K562 (cell line): Measurements from ENCODE around the gene OR2F1. TPM values are rescaled to one million over a fixed set of nuclear protein-coding genes. Genes with fewer than 3 reads are reported as not detected.

Experiments
- ATAC-seq: fragments of 200-7000 bp; cut with Tn5 transposase; 3 replicates; pipeline ENCODE4 v1.9.1; 2020; ENCODE audit warnings: moderate library complexity
- BruUV-seq: library from RNA; stranded (reverse); fragments of 400-500 nt; replicated peaks from 2 replicates; lab custom pipeline; 2021; lab: Mats Ljungman, UMichigan
- CTCF ChIA-PET: fragments of 300-600 bp; formaldehyde crosslinking; extraction: SDS; loops from one replicate; lab custom pipeline; 2021; ENCODE audit warnings: low intra/inter-chr PET ratio; lab: Yijun Ruan, JAX
- POLR2A ChIA-PET: fragments of 300-600, 350-650 bp; sonication (Branson Sonifier 250); formaldehyde crosslinking; extraction: SDS; loops from one replicate; lab custom pipeline; 2021; ENCODE audit warnings: antibody characterized with exemption, inconsistent platforms; lab: Yijun Ruan, JAX
- DNase-seq, 4 experiments: peaks; one replicate each; pipeline versions ENCODE4 v3.0.0 to v3.0.0-alpha.2; 2011 to 2018; ENCODE audit warnings: low spot score in 3 of 4, mixed read lengths in 3 of 4; ENCODE audit errors: extremely low read depth in 1 of 4
- FAIRE-seq: peaks from 2 replicates; lab custom pipeline; 2011; peaks lifted over from hg19 to GRCh38; lab: Jason Lieb, UNC
- H2AFZ ChIP-seq: 2 replicates; pipeline ENCODE4 v1.6.0; 2011; ENCODE audit warnings: low read depth, low read length, control low read depth, inconsistent platforms
- H3K27ac ChIP-seq: fragments of 200-600 bp; 3 replicates; pipeline ENCODE4 v1.8.0; 2011; ENCODE audit warnings: low read depth, mild to moderate bottlenecking, control low read depth, inconsistent platforms, low read length, moderate library complexity, mixed read lengths; ENCODE audit errors: extremely low read depth
- H3K27me3 ChIP-seq, 2 experiments: fragments of 300-600 bp in 1 of 2; 2 replicates in 1 of 2; 3 replicates in 1 of 2; pipeline versions ENCODE4 v1.6.0 to v1.8.0; 2011; ENCODE audit warnings: inconsistent platforms in 2 of 2, low read length in 2 of 2, mild to moderate bottlenecking in 1 of 2, mixed read lengths in 1 of 2, moderate library complexity in 1 of 2; ENCODE audit not compliant: control insufficient read depth in 2 of 2, insufficient read depth in 2 of 2
- H3K36me3 ChIP-seq: fragments of 300-600 bp; 3 replicates; pipeline ENCODE4 v1.8.0; 2011; ENCODE audit warnings: mild to moderate bottlenecking, low read length, inconsistent platforms; ENCODE audit not compliant: control insufficient read depth, insufficient read depth
- H3K4me1 ChIP-seq, 2 experiments: fragments of 200-600 bp in 1 of 2; replicated peaks in 1 of 2; 2 replicates in 1 of 2; 3 replicates in 1 of 2; pipeline versions ENCODE4 v1.5.1 to v1.8.0; 2011; ENCODE audit warnings: inconsistent platforms in 2 of 2, low read length in 2 of 2, mild to moderate bottlenecking in 1 of 2, mixed read lengths in 1 of 2, moderate library complexity in 1 of 2; ENCODE audit not compliant: control insufficient read depth in 2 of 2, insufficient read depth in 2 of 2
- H3K4me2 ChIP-seq: 2 replicates; pipeline ENCODE4 v1.6.1; 2011; ENCODE audit warnings: low read length, control low read depth, inconsistent platforms, mixed read lengths; ENCODE audit not compliant: insufficient read depth
- H3K4me3 ChIP-seq: fragments of 200-600 bp; sonication (generic), shearing (Covaris generic); 2 replicates; pipeline ENCODE4 v1.5.1; 2016; ENCODE audit warnings: control low read depth, inconsistent platforms
- H3K79me2 ChIP-seq: fragments of 200-600 bp; 3 replicates; pipeline ENCODE4 v1.8.0; 2011; ENCODE audit warnings: low read length, inconsistent platforms; ENCODE audit not compliant: control insufficient read depth, insufficient read depth
- H3K9ac ChIP-seq, 2 experiments: 2 replicates each; pipeline versions ENCODE4 v1.6.0 to v1.6.1; 2011; ENCODE audit warnings: low read depth in 2 of 2, low read length in 2 of 2, control low read depth in 1 of 2, inconsistent platforms in 1 of 2, mild to moderate bottlenecking in 1 of 2, mixed read lengths in 1 of 2; ENCODE audit not compliant: insufficient read depth in 1 of 2
- H3K9me1 ChIP-seq: one replicate; pipeline ENCODE4 v1.6.0; 2011; ENCODE audit warnings: inconsistent platforms, mild to moderate bottlenecking, low read length, moderate library complexity; ENCODE audit not compliant: control insufficient read depth, insufficient read depth
- H3K9me3 ChIP-seq: replicated peaks from 2 replicates; pipeline ENCODE4 v1.5.1; 2011; ENCODE audit warnings: low read depth, low read length, inconsistent platforms; ENCODE audit not compliant: control insufficient read depth, insufficient read depth
- H4K20me1 ChIP-seq: replicated peaks from 2 replicates; pipeline ENCODE4 v1.6.1; 2011; ENCODE audit warnings: low read length, inconsistent platforms, mixed read lengths; ENCODE audit not compliant: control insufficient read depth, insufficient read depth
- HNRNPK ChIP-seq: fragments of 200-400 bp; formaldehyde crosslinking; IDR thresholded peaks from one replicate; pipeline ENCODE4 v1.6.1; 2018; ENCODE audit warnings: mild to moderate bottlenecking, low read depth, low read length; ENCODE audit not compliant: poor library complexity, severe bottlenecking
- NFIC ChIP-seq: fragments of 450-650 bp; IDR thresholded peaks from 2 replicates; pipeline ENCODE4 v1.6.1; 2017; ENCODE audit warnings: mild to moderate bottlenecking, inconsistent platforms
- OTX1 ChIP-seq: fragments of 450-650 bp; formaldehyde crosslinking; IDR thresholded peaks from 2 replicates; pipeline ENCODE4 v1.4.0; 2022; ENCODE audit warnings: mild to moderate bottlenecking
- RBM17 ChIP-seq: fragments of 200-400 bp; formaldehyde crosslinking; IDR thresholded peaks from 2 replicates; pipeline ENCODE4 v1.6.1; 2017; ENCODE audit warnings: low read depth, mild to moderate bottlenecking, low read length, borderline replicate concordance
- WGBS: fragments of 100-300 bp; shearing (Covaris generic); methylation state at CpG from one replicate; pipeline ENCODE4 v1.1.6; 2016; ENCODE audit warnings: low coverage, mixed read lengths; ENCODE audit not compliant: insufficient coverage; ENCODE audit errors: missing lambda C conversion rate; 5-methylcytosine and 5-hydroxymethylcytosine counted together
- in situ Hi-C: fragments of 300-500 bp; cut with MboI; formaldehyde crosslinking; loops from 4 replicates; pipeline ENCODE4 v1.15.0; 2018; ENCODE audit warnings: inconsistent platforms, mixed read lengths
- intact Hi-C: fragments of 100-400 bp; cut with micrococcal nuclease; formaldehyde crosslinking; loops from 2 replicates; pipeline ENCODE4 v1.14.2; 2022
- polyA plus RNA-seq, 8 experiments: library from polyadenylated mRNA; depleted of rRNA in 4 of 8; stranded (reverse) in 5 of 8; unstranded in 3 of 8; fragments of >200 nt; fragmentation: Nextera tagmentation in 2 of 8; fragmentation: Illumina TruSeq in 1 of 8; extraction: Ambion mirVana in 2 of 8; extraction: Trizol in 1 of 8; gene quantifications; 2 replicates each; pipeline versions ENCODE4 v1.2.1 to v1.2.3, GENCODE V29; 2011 to 2014; ENCODE audit warnings: inconsistent platforms in 1 of 8, missing spikeins in 1 of 8
- total RNA-seq, 7 experiments: library from RNA; depleted of rRNA in 6 of 7; stranded (reverse); fragments of >200 nt in 6 of 7; fragmentation: Illumina TruSeq in 2 of 7; extraction: Trizol in 2 of 7; gene quantifications; 2 replicates each; pipeline versions ENCODE4 v1.2.1 to v1.2.3, GENCODE V29; 2011 to 2021; ENCODE audit warnings: low replicate concordance in 1 of 7

Gene OR2F1
- total and polyA plus RNA-seq, 9 of the 15 experiments (the other 6 are each of a cell fraction or from before 2014, with no cell fraction given), result not detected

DNA sequence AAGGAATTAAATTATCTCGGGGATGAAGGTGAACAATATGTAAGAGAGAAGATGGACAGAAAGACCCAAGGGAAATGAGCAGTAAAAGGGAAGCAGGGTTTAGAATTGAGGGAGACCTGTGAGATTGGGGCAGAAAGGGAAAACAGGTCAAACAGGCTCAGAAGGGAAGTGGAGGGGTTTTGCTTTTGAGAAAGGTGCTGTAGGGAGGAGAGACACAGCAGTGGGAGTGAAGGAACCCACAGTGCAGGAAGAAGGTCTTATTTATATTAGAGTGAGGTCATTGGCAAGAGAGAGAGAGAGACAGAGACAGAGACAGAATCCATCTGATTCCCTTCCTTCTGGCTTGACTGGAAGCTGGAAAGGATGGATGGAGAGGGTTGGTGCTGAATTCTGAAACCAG is 49.1 kb upstream of the OR2F1 start:
- H2AFZ ChIP-seq, result peak overlapping the region; percentile 55
- CTCF ChIA-PET, result no interaction called here
- peak; percentile 52; the same call in 1 of the 2 replicates for TF ChIP-seq OTX1 (CRISPR knock-in tag)
- TF ChIP-seq HNRNPK, result no peak
- TF ChIP-seq, all 486 proteins: peak for 1
- Histone ChIP-seq H3K36me3 (no peaks in the 10 kb centered on the region), H3K9ac (no peak overlapping the region), H3K9me3 (no peaks in the 10 kb centered on the region), H4K20me1 (no peaks in the 10 kb centered on the region), H3K27ac (no peak overlapping the region), H3K4me2 (no peak overlapping the region), H3K4me3 (no peak overlapping the region), H3K4me1 (peaks cover under 1 to 10% of the 10 kb centered on the region in 2 experiments), H3K9me1 (no peaks in the 10 kb centered on the region), H3K79me2 (peaks cover 12% of the 10 kb centered on the region), H3K27me3 (peaks cover 6 to 8% of the 10 kb centered on the region in 2 experiments; a peak in 4 of 5 replicates)
- FAIRE-seq (no peak), DNase-seq (no peak), ATAC-seq (no peak)
- intact Hi-C loops (loop anchor here (10.0 kb wide), 1 partner anchor 499 kb away; the partner anchor contains the start of gene NOBOX), in situ Hi-C loops (no loop called here)
- no TSS peak for BruUV-seq
- POLR2A ChIA-PET, result interaction anchor here (0.6 to 0.7 kb wide), 2 partner anchors 13 to 599 kb away, joined by 3 to 4 read pairs; no protein-coding TSS in a partner anchor
- 6% methylated on average over 1 of the region's 1 CpG for WGBS

- Histone ChIP-seq H4K20me1 (no peaks in the 10 kb centered on the region), H3K36me3 (no peaks in the 10 kb centered on the region), H3K4me2 (no peak overlapping the region), H3K9me3 (no peaks in the 10 kb centered on the region)
- intact Hi-C loops, result loop anchor here (10.0 kb wide), 1 partner anchor 499 kb away; the partner anchor contains the start of gene NOBOX
- POLR2A ChIA-PET, result interaction anchor here (0.6 to 0.7 kb wide), 3 partner anchors 12 to 939 kb away, joined by 3 to 4 read pairs (median 3); no protein-coding TSS in a partner anchor
- BruUV-seq, result no TSS peak
- FAIRE-seq (no peak), ATAC-seq (no peak)
- WGBS, result 10% methylated on average over 9 of the region's 9 CpGs
- CTCF ChIA-PET, result no interaction called here
- TF ChIP-seq NFIC (peak; percentile 67), RBM17 (no peak)
- TF ChIP-seq, all 486 proteins: peak for 1
- H3K9ac ChIP-seq, result no peak overlapping the region
- no peak overlapping the region for H3K27ac ChIP-seq
- no peaks in the 10 kb centered on the region for H3K9me1 ChIP-seq
- in situ Hi-C loops, result no loop called here
- H2AFZ ChIP-seq, result peak overlapping the region; percentile 55; the same call in 1 of the 2 replicates
- peaks cover 6 to 8% of the 10 kb centered on the region in 2 experiments; a peak in 4 of 5 replicates for H3K27me3 ChIP-seq
- H3K4me1 ChIP-seq, result peaks cover 0 to 10% of the 10 kb centered on the region in 2 experiments; a peak in 4 of 5 replicates
- no peak overlapping the region for H3K4me3 ChIP-seq
- peak in 3 of 4 experiments; percentile 34 to 46 (median 38) for DNase-seq
- peaks cover 5% of the 10 kb centered on the region for H3K79me2 ChIP-seq
Observed at GRCh38 chr7:143906151-143906550, 48.5 kb upstream of the OR2F1 start.
